ENCODE data around the gene LDLRAD3. TPM values are rescaled to one million over a fixed set of nuclear protein-coding genes. Genes with fewer than 3 reads are reported as not detected.
A peak's percentile ranks its signal among the peaks of the same experiment; 100 is the strongest.

LDLRAD3 gene
- total RNA-seq, 2 experiments from 2014 or later, result not detected

- no peaks in the 10 kb centered on the region for H3K36me3 Mint-ChIP-seq
- peaks cover 9% of the 10 kb centered on the region for H3K4me1 Mint-ChIP-seq
- H3K4me3 Mint-ChIP-seq, result no peak overlapping the region
- H3K27ac Mint-ChIP-seq, result no peak overlapping the region
- H3K27me3 Mint-ChIP-seq, result peaks cover 15% of the 10 kb centered on the region
- no peaks in the 10 kb centered on the region for H3K9me3 Mint-ChIP-seq (ENCODE audit: low read depth)
- no peak for ATAC-seq
- DNase-seq, result no peak
- CTCF ChIA-PET, result no interaction called here
These were observed 142.5 kb downstream of the LDLRAD3 start for GRCh38 chr11:36086366-36086765.

- ATAC-seq (peak; percentile 33), DNase-seq (peak; percentile 31)
- H3K27me3 Mint-ChIP-seq, result peaks cover 29% of the 10 kb centered on the region
- CTCF ChIA-PET, result no interaction called here
- no peak overlapping the region for H3K4me3 Mint-ChIP-seq
- H3K27ac Mint-ChIP-seq, result no peak overlapping the region
- no peaks in the 10 kb centered on the region for H3K36me3 Mint-ChIP-seq
- H3K9me3 Mint-ChIP-seq (ENCODE audit: low read depth), result peaks cover 2% of the 10 kb centered on the region
- peaks cover 15% of the 10 kb centered on the region for H3K4me1 Mint-ChIP-seq
These were observed 144.6 kb downstream of the LDLRAD3 start for GRCh38 chr11:36088266-36088972.

DNA sequence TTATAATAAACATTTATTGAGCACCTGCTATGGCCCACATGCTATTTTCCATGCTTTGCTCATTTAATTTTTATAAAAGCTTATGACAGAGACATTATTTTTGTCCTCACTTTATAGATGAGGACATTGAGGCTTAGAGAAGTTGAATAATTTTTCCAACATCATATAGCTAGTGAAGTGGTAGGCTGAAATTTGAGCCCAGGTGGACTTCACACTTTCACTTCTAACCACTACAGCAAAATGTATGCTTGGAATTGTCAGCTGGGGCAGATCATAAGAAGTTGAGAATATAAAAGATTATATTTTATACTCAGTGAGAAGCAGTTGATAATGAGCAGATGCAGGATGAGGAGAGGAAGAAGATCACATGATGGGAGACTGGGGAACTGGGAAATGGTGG is 146.1 kb downstream of the LDLRAD3 start:
- Mint-ChIP-seq H3K36me3 (no peaks in the 10 kb centered on the region), H3K4me1 (peaks cover 15% of the 10 kb centered on the region), H3K9me3 (ENCODE audit: low read depth) (peaks cover 4% of the 10 kb centered on the region), H3K27ac (no peak overlapping the region), H3K27me3 (peaks cover 29% of the 10 kb centered on the region), H3K4me3 (no peak overlapping the region)
- ATAC-seq, result no peak
- CTCF ChIA-PET, result no interaction called here
- no peak for DNase-seq

- peaks cover 15% of the 10 kb centered on the region for H3K4me1 Mint-ChIP-seq
- H3K27me3 Mint-ChIP-seq, result peaks cover 29% of the 10 kb centered on the region
- peaks cover 4% of the 10 kb centered on the region for H3K9me3 Mint-ChIP-seq (ENCODE audit: low read depth)
- no peak overlapping the region for H3K27ac Mint-ChIP-seq
- ATAC-seq, result no peak
- no peak for DNase-seq
- H3K4me3 Mint-ChIP-seq, result no peak overlapping the region
- CTCF ChIA-PET, result no interaction called here
- H3K36me3 Mint-ChIP-seq, result no peaks in the 10 kb centered on the region
These were observed 146.7 kb downstream of the LDLRAD3 start for GRCh38 chr11:36090356-36091109.

GRCh38 chr11:36091256-36091811 is 147.5 kb downstream of the LDLRAD3 start:
- H3K4me1 Mint-ChIP-seq, result peaks cover 15% of the 10 kb centered on the region
- H3K27me3 Mint-ChIP-seq, result peaks cover 29% of the 10 kb centered on the region
- H3K4me3 Mint-ChIP-seq, result no peak overlapping the region
- no peaks in the 10 kb centered on the region for H3K36me3 Mint-ChIP-seq
- CTCF ChIA-PET, result no interaction called here
- DNase-seq (peak; percentile 46), ATAC-seq (no peak)
- H3K9me3 Mint-ChIP-seq (ENCODE audit: low read depth), result peaks cover 4% of the 10 kb centered on the region
- no peak overlapping the region for H3K27ac Mint-ChIP-seq

DNA sequence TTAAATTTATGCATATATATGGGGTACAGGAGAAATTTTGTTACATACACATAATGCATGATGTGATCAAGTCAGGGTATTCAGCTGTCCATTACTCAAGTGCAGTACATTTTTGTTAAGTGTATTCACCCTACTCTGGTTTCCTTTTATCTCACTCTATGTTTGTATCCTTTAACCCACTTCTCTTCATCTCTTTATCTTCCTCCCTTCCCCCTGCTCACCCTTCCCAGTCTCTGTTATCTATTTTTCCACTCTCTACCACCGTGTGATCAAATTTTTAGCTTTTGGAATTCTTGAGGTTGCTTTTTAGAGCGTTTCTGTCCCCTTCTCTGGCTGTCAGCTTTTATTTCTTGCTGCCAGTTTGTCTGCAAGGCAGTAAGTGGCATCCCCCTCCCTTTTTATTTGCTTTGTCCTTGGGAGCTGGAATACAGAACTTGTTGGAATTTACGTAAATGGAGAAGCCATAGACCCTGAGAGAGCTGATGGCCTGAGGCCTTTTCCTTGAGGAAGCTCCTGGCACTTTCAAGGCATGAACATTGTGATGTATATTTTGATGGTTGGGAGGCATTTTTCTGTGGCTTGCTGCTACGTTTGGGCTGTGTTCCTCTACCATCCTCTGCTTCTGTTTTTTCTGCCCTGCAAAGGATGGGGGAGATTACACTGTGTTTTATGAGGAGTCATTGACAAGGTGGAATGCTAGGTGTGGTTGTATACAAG is 148.6 kb downstream of the LDLRAD3 start:
- H3K4me3 Mint-ChIP-seq, result no peak overlapping the region
- ATAC-seq (no peak), DNase-seq (no peak)
- peaks cover 29% of the 10 kb centered on the region for H3K27me3 Mint-ChIP-seq
- peaks cover 4% of the 10 kb centered on the region for H3K9me3 Mint-ChIP-seq (ENCODE audit: low read depth)
- H3K27ac Mint-ChIP-seq, result no peak overlapping the region
- H3K4me1 Mint-ChIP-seq, result peaks cover 15% of the 10 kb centered on the region
- no peaks in the 10 kb centered on the region for H3K36me3 Mint-ChIP-seq
- CTCF ChIA-PET, result no interaction called here

GRCh38 chr11:36093548-36093947 is 149.7 kb downstream of the LDLRAD3 start:
- Mint-ChIP-seq H3K4me3 (no peak overlapping the region), H3K27me3 (peaks cover 29% of the 10 kb centered on the region), H3K27ac (no peak overlapping the region), H3K4me1 (peaks cover 15% of the 10 kb centered on the region), H3K9me3 (ENCODE audit: low read depth) (peaks cover 4% of the 10 kb centered on the region), H3K36me3 (no peaks in the 10 kb centered on the region)
- ATAC-seq, result no peak
- CTCF ChIA-PET, result interaction anchor here (0.6 to 1.5 kb wide), 2 partner anchors 8 to 1179 kb away, joined by 3 read pairs; no protein-coding TSS in a partner anchor
- no peak for DNase-seq

DNA sequence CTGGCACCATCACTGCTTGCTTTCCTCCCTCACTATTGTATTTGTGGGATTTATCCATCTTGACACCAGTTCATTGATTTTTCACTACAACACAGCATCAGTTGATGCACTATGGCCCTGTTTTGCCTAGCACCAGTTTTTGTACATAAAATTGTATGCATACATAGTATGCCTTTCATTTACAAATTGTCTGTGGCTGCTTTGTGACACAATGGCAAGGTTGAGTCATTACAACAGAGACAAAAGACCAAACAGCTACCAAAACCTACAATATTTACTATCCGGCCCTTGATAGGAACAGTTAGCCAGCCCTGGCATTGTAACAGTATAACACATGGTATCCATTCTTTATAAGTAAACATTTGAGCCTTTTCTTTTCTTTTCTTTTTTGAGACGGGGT is 150.3 kb downstream of the LDLRAD3 start:
- ATAC-seq (no peak), DNase-seq (no peak)
- H3K27ac Mint-ChIP-seq, result no peak overlapping the region
- H3K4me3 Mint-ChIP-seq, result no peak overlapping the region
- peaks cover 15% of the 10 kb centered on the region for H3K4me1 Mint-ChIP-seq
- H3K9me3 Mint-ChIP-seq (ENCODE audit: low read depth), result peaks cover 4% of the 10 kb centered on the region
- CTCF ChIA-PET, result interaction anchor here (1.5 kb wide), 1 partner anchor 8 kb away, joined by 3 read pairs; no protein-coding TSS in a partner anchor
- H3K27me3 Mint-ChIP-seq, result peaks cover 31% of the 10 kb centered on the region
- H3K36me3 Mint-ChIP-seq, result no peaks in the 10 kb centered on the region

DNA sequence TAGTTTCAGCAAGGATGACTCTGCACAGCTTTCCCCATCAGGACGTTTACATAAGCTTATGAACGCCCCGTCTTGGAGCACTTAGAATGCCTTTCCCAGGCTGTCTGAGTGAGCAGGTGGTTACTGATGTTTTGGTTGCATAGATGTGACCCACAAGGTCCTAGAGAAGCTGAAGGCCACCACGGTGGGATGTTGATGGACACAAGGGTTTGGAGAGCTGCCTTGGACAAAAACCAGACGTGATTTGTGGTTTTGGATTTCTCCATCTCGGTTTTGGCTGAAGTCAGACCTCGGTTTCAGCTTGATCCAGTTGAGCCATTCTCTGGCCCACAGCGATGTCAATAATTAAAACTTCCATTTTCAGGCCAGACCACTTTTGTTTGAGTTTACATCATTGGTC is 151.9 kb downstream of the LDLRAD3 start:
- H3K9me3 Mint-ChIP-seq (ENCODE audit: low read depth), result peaks cover 4% of the 10 kb centered on the region
- H3K27me3 Mint-ChIP-seq, result peaks cover 22% of the 10 kb centered on the region
- ATAC-seq, result no peak
- peaks cover 10% of the 10 kb centered on the region for H3K4me1 Mint-ChIP-seq
- no peak for DNase-seq
- H3K36me3 Mint-ChIP-seq, result no peaks in the 10 kb centered on the region
- H3K27ac Mint-ChIP-seq, result no peak overlapping the region
- no peak overlapping the region for H3K4me3 Mint-ChIP-seq
- CTCF ChIA-PET, result no interaction called here

GRCh38 chr11:36097219-36097650 is 153.4 kb downstream of the LDLRAD3 start:
- Mint-ChIP-seq H3K27me3 (peaks cover 10% of the 10 kb centered on the region), H3K4me1 (no peaks in the 10 kb centered on the region), H3K27ac (no peak overlapping the region), H3K4me3 (no peak overlapping the region), H3K9me3 (ENCODE audit: low read depth) (peaks cover 4% of the 10 kb centered on the region), H3K36me3 (no peaks in the 10 kb centered on the region)
- ATAC-seq (no peak), DNase-seq (no peak)
- CTCF ChIA-PET, result no interaction called here

GRCh38 chr11:36098087-36098486 is 154.2 kb downstream of the LDLRAD3 start:
- CTCF ChIA-PET, result no interaction called here
- peaks cover 2% of the 10 kb centered on the region for H3K9me3 Mint-ChIP-seq (ENCODE audit: low read depth)
- no peak for ATAC-seq
- no peak overlapping the region for H3K27ac Mint-ChIP-seq
- H3K36me3 Mint-ChIP-seq, result no peaks in the 10 kb centered on the region
- no peak for DNase-seq
- no peaks in the 10 kb centered on the region for H3K4me1 Mint-ChIP-seq
- H3K27me3 Mint-ChIP-seq, result peaks cover 2% of the 10 kb centered on the region
- no peak overlapping the region for H3K4me3 Mint-ChIP-seq

DNA sequence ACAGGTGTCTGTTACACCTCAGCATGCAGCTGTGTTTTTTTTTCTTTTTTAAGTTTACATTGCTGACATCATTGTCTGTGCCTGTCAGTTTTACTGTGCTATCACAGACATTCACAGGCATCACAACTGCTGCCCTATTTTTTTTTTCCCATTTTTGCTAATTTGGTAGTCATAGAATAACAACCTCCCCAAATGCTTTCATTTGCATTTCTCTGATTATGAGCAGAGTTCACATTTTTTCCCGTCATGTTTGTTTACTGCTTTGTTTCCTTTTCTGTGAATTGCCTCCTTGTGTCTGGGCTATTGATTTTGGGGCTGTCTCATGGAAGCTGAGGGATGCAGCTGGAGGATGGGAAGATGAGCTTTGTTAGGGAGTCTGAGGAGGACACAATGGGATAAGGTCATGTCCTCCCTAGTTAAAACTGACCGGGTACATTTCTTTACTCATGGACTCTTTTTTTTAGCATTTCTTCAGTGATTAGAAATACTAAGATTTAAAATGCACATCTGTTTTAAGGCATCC is 155.1 kb downstream of the LDLRAD3 start:
- no peaks in the 10 kb centered on the region for H3K36me3 Mint-ChIP-seq
- CTCF ChIA-PET, result no interaction called here
- H3K9me3 Mint-ChIP-seq (ENCODE audit: low read depth), result peaks cover 2% of the 10 kb centered on the region
- no peak overlapping the region for H3K27ac Mint-ChIP-seq
- no peaks in the 10 kb centered on the region for H3K4me1 Mint-ChIP-seq
- ATAC-seq, result no peak
- no peak overlapping the region for H3K4me3 Mint-ChIP-seq
- peaks cover 2% of the 10 kb centered on the region for H3K27me3 Mint-ChIP-seq
- DNase-seq, result no peak

DNA sequence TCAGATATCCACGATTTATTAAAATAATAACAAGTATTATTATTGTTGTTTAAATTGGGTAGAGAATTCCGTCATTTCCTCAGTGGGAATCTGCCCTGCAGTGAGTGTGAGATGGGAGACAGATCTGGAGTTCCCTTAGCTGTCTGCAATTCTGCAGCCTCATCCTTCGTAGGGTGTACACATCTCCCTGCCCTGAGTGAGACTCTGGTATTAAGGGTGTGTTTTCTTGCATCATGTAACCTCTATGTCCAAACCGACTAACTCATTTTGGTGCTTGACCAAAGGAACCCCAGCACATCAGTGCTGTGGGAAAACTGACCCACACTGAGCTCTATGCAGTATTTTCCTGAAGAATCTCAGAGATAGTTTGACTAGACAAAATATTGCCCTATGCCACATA is 157.6 kb downstream of the LDLRAD3 start:
- H3K9me3 Mint-ChIP-seq (ENCODE audit: low read depth), result no peaks in the 10 kb centered on the region
- ATAC-seq (no peak), DNase-seq (no peak)
- H3K4me3 Mint-ChIP-seq, result no peak overlapping the region
- H3K36me3 Mint-ChIP-seq, result no peaks in the 10 kb centered on the region
- no peaks in the 10 kb centered on the region for H3K4me1 Mint-ChIP-seq
- no peak overlapping the region for H3K27ac Mint-ChIP-seq
- H3K27me3 Mint-ChIP-seq, result peaks cover 2% of the 10 kb centered on the region
- CTCF ChIA-PET, result interaction anchor here (1.3 kb wide), 1 partner anchor 8 kb away, joined by 3 read pairs; no protein-coding TSS in a partner anchor

Measured in activated CD8-positive, alpha-beta memory T cell treated with anti-CD3 and anti-CD28 coated beads, Interleukin-2, amount 10 ng/mL, durations not matched to agents 7 days and 5 days (primary cell).